Cardiac fibroblast (primary cell): ENCODE measurements around the gene ACO2.
"Not testable (repeated sequence)": the region's sequence is repeated elsewhere in the genome, so short reads cannot be mapped to it uniquely, and the experiment has no call there.

Source experiments
- DNase-seq, 2 donors: peaks; one replicate each; pipeline versions ENCODE4 v3.0.0 to v3.0.0-alpha.2; 2010; ENCODE audit warnings: low read depth in 2 of 2
- H3K4me3 ChIP-seq, 2 donors: replicated peaks in 1 of 2; 1 replicate in 1 of 2; 2 replicates in 1 of 2; pipeline ENCODE4 v1.5.1; 2011; ENCODE audit warnings: low read depth in 2 of 2, low read length in 2 of 2, mild to moderate bottlenecking in 2 of 2, moderate library complexity in 1 of 2
- TF ChIP-seq, protein P1 (sequence below): IDR thresholded peaks from one replicate; pipeline ENCODE4 v1.5.1; 2011; ENCODE audit warnings: low read depth, mild to moderate bottlenecking, low read length, inconsistent platforms

The ACO2 gene

DNA sequence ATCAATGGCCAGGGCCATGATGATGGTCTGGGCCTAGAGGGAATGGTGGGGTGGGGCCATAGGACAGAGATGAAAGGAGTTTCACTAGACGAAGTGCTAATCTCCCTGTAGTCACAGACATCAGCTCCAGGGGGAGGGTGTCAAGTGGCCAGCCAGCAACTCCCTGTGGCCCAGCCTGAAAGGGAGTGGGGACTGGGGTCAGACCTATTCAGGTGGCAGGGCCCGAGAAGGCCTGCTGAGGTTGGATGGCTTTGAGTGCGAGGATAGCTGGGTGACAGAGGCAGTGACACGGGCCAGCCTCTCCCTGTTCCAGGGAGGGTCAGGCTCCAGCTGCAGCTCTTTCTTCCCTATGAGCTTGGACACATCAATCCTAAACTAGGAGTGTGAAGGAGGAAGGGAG, 33.4 kb upstream of the ACO2 start:
- TF ChIP-seq, protein P1, sequence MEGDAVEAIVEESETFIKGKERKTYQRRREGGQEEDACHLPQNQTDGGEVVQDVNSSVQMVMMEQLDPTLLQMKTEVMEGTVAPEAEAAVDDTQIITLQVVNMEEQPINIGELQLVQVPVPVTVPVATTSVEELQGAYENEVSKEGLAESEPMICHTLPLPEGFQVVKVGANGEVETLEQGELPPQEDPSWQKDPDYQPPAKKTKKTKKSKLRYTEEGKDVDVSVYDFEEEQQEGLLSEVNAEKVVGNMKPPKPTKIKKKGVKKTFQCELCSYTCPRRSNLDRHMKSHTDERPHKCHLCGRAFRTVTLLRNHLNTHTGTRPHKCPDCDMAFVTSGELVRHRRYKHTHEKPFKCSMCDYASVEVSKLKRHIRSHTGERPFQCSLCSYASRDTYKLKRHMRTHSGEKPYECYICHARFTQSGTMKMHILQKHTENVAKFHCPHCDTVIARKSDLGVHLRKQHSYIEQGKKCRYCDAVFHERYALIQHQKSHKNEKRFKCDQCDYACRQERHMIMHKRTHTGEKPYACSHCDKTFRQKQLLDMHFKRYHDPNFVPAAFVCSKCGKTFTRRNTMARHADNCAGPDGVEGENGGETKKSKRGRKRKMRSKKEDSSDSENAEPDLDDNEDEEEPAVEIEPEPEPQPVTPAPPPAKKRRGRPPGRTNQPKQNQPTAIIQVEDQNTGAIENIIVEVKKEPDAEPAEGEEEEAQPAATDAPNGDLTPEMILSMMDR, result no peak
- DNase-seq, result no peak
- no peak overlapping the region for H3K4me3 ChIP-seq

DNA sequence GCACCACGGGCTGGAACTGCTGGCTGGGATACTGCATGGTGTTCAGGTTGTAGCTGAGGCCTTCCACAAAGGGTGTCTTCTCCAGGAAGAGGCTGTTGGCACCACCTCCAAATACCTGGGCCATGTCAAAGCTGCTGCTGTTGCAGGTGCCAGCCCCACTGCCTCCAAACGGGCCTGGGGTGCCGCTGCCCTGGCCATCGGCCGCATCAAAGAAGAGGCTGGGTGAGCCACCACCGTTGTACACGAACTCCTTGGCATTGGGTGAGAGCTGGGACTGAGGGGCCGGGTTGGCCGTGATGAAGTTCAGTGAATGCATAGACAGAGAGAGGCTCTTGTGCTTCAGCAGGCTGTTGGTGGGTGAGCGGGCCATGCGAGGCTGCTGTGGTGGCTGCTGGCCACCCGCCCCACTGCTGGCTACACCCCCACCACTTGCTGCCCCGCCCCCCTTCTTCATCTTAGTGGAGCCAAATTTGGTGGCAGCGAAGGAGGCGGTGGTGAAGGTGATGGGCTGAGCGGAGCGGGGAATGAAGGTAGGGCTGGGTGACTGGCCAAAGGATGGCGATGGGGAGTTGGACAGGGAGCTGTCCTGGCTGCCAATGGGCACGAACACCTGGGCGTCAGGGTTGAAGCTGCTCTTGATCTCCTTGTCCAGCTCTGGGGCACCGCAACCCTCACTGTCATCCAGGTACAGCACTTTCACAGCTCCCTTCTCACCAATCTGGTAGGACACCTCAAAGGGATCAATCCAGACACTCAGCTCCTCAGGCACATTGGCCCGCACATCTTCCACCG, 32.4 kb upstream of the ACO2 start:
- H3K4me3 ChIP-seq, result no peak overlapping the region
- no peak for DNase-seq
- TF ChIP-seq, protein P1, result no peak

GRCh38 chr22:41437198-41437597, 31.7 kb upstream of the ACO2 start:
- DNase-seq, result no peak
- TF ChIP-seq, protein P1, result no peak
- H3K4me3 ChIP-seq, result no peak overlapping the region

GRCh38 chr22:41440511-41440910, 28.4 kb upstream of the ACO2 start:
- DNase-seq, result not testable (repeated sequence)

GRCh38 chr22:41442240-41442792, 26.6 kb upstream of the ACO2 start:
- TF ChIP-seq, protein P1, result no peak
- no peak overlapping the region for H3K4me3 ChIP-seq
- DNase-seq, result no peak

More at GRCh38 chr22:41440511-41440910, 28.4 kb upstream of the ACO2 start:
- not testable (repeated sequence) for H3K4me3 ChIP-seq

DNA sequence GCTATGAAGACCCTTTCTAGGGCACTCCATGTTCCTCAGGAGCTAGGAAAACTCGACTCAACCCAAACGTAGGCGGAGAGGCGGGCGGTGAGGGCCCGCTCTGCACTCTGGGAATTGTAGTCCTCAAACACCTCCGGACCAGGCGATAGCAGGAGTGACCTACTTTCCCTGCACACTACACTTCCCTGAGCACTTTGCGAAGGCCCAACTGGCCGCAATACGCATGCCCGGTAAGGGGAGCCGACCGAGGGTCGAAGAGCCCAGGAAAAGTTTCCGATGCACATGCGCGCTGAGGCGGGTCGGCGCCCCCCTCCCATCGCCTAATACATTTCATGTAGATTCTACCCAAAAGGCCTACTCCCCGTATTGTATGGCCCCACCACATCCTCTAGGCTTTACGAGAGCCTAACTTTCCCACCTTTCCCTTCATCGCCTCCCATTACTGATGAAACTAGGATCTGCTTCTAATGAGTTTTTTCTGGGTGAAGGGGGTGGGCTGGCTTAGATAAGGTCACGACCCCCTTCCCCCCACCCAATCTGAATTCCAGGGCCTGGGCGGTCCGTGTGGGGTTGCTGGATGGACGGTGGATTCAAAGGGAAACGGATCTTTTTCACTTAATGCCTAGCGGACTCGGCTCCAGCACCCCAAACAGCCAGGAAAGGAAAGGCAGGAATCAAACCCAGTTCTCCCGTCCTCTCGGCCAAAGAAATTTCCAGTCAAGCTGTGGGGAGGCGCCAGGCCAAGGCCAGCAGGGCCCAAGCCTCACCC, 24.4 kb upstream of the ACO2 start:
- H3K4me3 ChIP-seq, result peak overlapping the region; percentile 61 to 95

More for the DNA sequence above, 24.4 kb upstream of the ACO2 start:
- TF ChIP-seq, protein P1, result no peak
- peak; percentile 96 to 98 for DNase-seq
